A549 (cell line): ENCODE data around the gene HSD17B3. TPM values are rescaled to one million over a fixed set of nuclear protein-coding genes. Genes with fewer than 3 reads are reported as not detected.
A peak's percentile ranks its signal among the peaks of the same experiment; 100 is the strongest.
"Not testable (repeated sequence)": the region's sequence is repeated elsewhere in the genome, so short reads cannot be mapped to it uniquely, and the experiment has no call there.

Experiments
- ATAC-seq, 2 experiments: fragments of 200-7000 bp in 1 of 2; fragments of >200 bp in 1 of 2; cut with Nextera tagmentation in 1 of 2; cut with Tn5 transposase in 1 of 2; 3 replicates each; pipeline versions ENCODE4 v1.8.0 to v1.9.1; 2018 to 2020; ENCODE audit warnings: mild to moderate bottlenecking in 1 of 2, moderate library complexity in 1 of 2
- CTCF ChIA-PET: fragments of 300-600 bp; sonication (Branson Sonifier 250); formaldehyde crosslinking; extraction: SDS; loops from one replicate; lab custom pipeline; 2021; ENCODE audit warnings: antibody characterized with exemption, inconsistent platforms; lab: Yijun Ruan, JAX
- POLR2A ChIA-PET: fragments of 350-600 bp; formaldehyde crosslinking; extraction: SDS; loops from one replicate; lab custom pipeline; 2021; ENCODE audit warnings: antibody characterized with exemption, inconsistent platforms; lab: Yijun Ruan, JAX
- DNase-seq, 2 experiments: peaks; one replicate each; pipeline versions ENCODE4 v3.0.0 to v3.0.0-alpha.2; 2011 to 2016; ENCODE audit warnings: low read depth in 1 of 2, low spot score in 1 of 2
- FAIRE-seq: peaks from 2 replicates; lab custom pipeline; 2011; peaks lifted over from hg19 to GRCh38; lab: Jason Lieb, UNC
- H3K27ac ChIP-seq, 2 experiments: fragments of >200 bp; sonication (Bioruptor Twin); formaldehyde crosslinking; 3 replicates each; pipeline ENCODE4 v1.5.1; 2016 to 2017
- H3K4me1 ChIP-seq: fragments of >200 bp; sonication (Bioruptor Twin); formaldehyde crosslinking; 3 replicates; pipeline ENCODE4 v1.6.1; 2016
- H3K4me2 ChIP-seq: fragments of >200 bp; sonication (Bioruptor Twin); formaldehyde crosslinking; 3 replicates; pipeline ENCODE4 v1.6.1; 2016
- H3K4me3 ChIP-seq: fragments of >200 bp; sonication (Bioruptor Twin); formaldehyde crosslinking; 3 replicates; pipeline ENCODE4 v1.5.1; 2016
- H3K9me3 ChIP-seq: fragments of >200 bp; sonication (Bioruptor Twin); formaldehyde crosslinking; 3 replicates; pipeline ENCODE4 v1.6.1; 2016
- CBX2 ChIP-seq: fragments of 200-600 bp; sonication (generic); IDR thresholded peaks from 2 replicates; pipeline ENCODE4 v1.6.1; 2016; ENCODE audit warnings: low read depth, mild to moderate bottlenecking, borderline replicate concordance
- CHD2 ChIP-seq: fragments of 150-350 bp; IDR thresholded peaks from 2 replicates; pipeline ENCODE4 v1.6.1; 2014; ENCODE audit warnings: low read length; ENCODE audit not compliant: partially characterized antibody
- CTCF ChIP-seq: fragments of >200 bp; sonication (Bioruptor Twin); formaldehyde crosslinking; IDR thresholded peaks from 3 replicates; pipeline ENCODE4 v1.5.1; 2016
- EHMT2 ChIP-seq: fragments of 200-600 bp; sonication (generic); IDR thresholded peaks from 2 replicates; pipeline ENCODE4 v1.6.1; 2016; ENCODE audit warnings: antibody characterized with exemption, low read depth, mild to moderate bottlenecking, moderate library complexity
- FOSB ChIP-seq: fragments of 250-450 bp; sonication (Bioruptor Pico); IDR thresholded peaks from 2 replicates; pipeline ENCODE4 v1.5.0; 2020; ENCODE audit warnings: mild to moderate bottlenecking, moderate library complexity
- FOXS1 ChIP-seq: fragments of 250-450 bp; sonication (Bioruptor Pico); IDR thresholded peaks from 2 replicates; pipeline ENCODE4 v1.5.0; 2020; ENCODE audit warnings: mild to moderate bottlenecking, moderate library complexity
- HMGXB4 ChIP-seq: fragments of 250-450 bp; sonication (Bioruptor Pico); IDR thresholded peaks from 2 replicates; pipeline ENCODE4 v1.5.0; 2021; ENCODE audit warnings: mild to moderate bottlenecking, moderate library complexity, borderline replicate concordance
- JUN ChIP-seq, 2 experiments: fragments of >200 bp; sonication (Bioruptor Twin); formaldehyde crosslinking; IDR thresholded peaks; 2 replicates in 1 of 2; 3 replicates in 1 of 2; pipeline ENCODE4 v1.6.1; 2016 to 2017
- KDM1A ChIP-seq: fragments of 200-600 bp; sonication (generic); IDR thresholded peaks from 2 replicates; pipeline ENCODE4 v1.6.1; 2016; ENCODE audit warnings: low read depth, mild to moderate bottlenecking
- MYC ChIP-seq: IDR thresholded peaks from 2 replicates; pipeline ENCODE4 v1.6.1; 2012; ENCODE audit warnings: mild to moderate bottlenecking, inconsistent platforms, low read length, improper control_type of control experiment, borderline replicate concordance
- NFE2L2 ChIP-seq: fragments of 150-350 bp; conservative IDR thresholded peaks from 2 replicates; pipeline ENCODE4 v1.6.1; 2014; ENCODE audit warnings: low read length
- NR3C1 ChIP-seq: fragments of >200 bp; sonication (Bioruptor Twin); formaldehyde crosslinking; IDR thresholded peaks from 3 replicates; pipeline ENCODE4 v1.6.1; 2017
- RAD21 ChIP-seq, 2 experiments: fragments of >200 bp in 1 of 2; sonication (Bioruptor Twin) in 1 of 2; formaldehyde crosslinking in 1 of 2; IDR thresholded peaks in 1 of 2; conservative IDR thresholded peaks in 1 of 2; 2 replicates in 1 of 2; 3 replicates in 1 of 2; pipeline ENCODE4 v1.6.1; 2012 to 2018; ENCODE audit warnings: inconsistent platforms in 1 of 2
- SMC3 ChIP-seq: fragments of >200 bp; sonication (Bioruptor Twin); formaldehyde crosslinking; IDR thresholded peaks from 3 replicates; pipeline ENCODE4 v1.6.1; 2018; ENCODE audit warnings: inconsistent platforms
- SREBF2 ChIP-seq: fragments of 450-650 bp; IDR thresholded peaks from 2 replicates; pipeline ENCODE4 v1.6.1; 2014; ENCODE audit warnings: mild to moderate bottlenecking, moderate library complexity
- TFCP2L1 ChIP-seq: fragments of 250-450 bp; sonication (Bioruptor Pico); IDR thresholded peaks from 2 replicates; pipeline ENCODE4 v1.5.0; 2021; ENCODE audit warnings: mild to moderate bottlenecking
- ZC3H11A ChIP-seq: fragments of 450-650 bp; IDR thresholded peaks from 2 replicates; pipeline ENCODE4 v1.6.1; 2014; ENCODE audit warnings: antibody characterized with exemption, mild to moderate bottlenecking
- WGBS: methylation state at CpG from one replicate; pipeline ENCODE4 v1.1.6; 2017; ENCODE audit errors: missing lambda C conversion rate; 5-methylcytosine and 5-hydroxymethylcytosine counted together
- polyA plus RNA-seq, 4 experiments: library from polyadenylated mRNA; depleted of rRNA in 3 of 4; stranded (reverse); fragments of >200 nt; fragmentation: RNase III in 1 of 4; extraction: RNeasy Plus Mini Kit Qiagen cat#74134 plus additional on column Dnase treatment in 1 of 4; gene quantifications; 2 replicates in 3 of 4; 3 replicates in 1 of 4; pipeline ENCODE4 v1.2.3, GENCODE V29; 2011 to 2017

Gene HSD17B3
- polyA plus RNA-seq, 2 of the 4 experiments (the other 2 are of a cell fraction) = 0.22 to 0.25 TPM

- H3K4me3 ChIP-seq = no peak overlapping the region
- WGBS = 45% methylated on average over 9 of the region's 9 CpGs
- no peak overlapping the region for H3K27ac ChIP-seq
- FAIRE-seq (no peak), DNase-seq (peak; percentile 60 to 69), ATAC-seq (peak; percentile 50 to 89; a peak in 4 of 6 replicates)
- TF ChIP-seq MYC = no peak
- peak; percentile 79 for TF ChIP-seq SMC3
- TF ChIP-seq RAD21 (conservative IDR thresholded peaks at IDR 0.05 in 1 of 2, IDR thresholded peaks at IDR 0.05 in 1 of 2) = peak; percentile 83 to 84
- TF ChIP-seq CTCF = peak; percentile 87
- peaks cover 15% of the 10 kb centered on the region for H3K9me3 ChIP-seq
- no peaks in the 10 kb centered on the region; the same call in 2 of the 3 replicates for H3K4me1 ChIP-seq
- POLR2A ChIA-PET = no interaction called here
- H3K4me2 ChIP-seq = no peak overlapping the region
- CTCF ChIA-PET = interaction anchor here (0.6 to 3.7 kb wide), 42 partner anchors 9 to 1690 kb away, joined by 3 to 42 read pairs (median 4); partner anchors contain the start of gene SLC35D2
These were observed 15.5 kb upstream of the HSD17B3 start for GRCh38 chr9:96317335-96317980.

- no peak for ATAC-seq
- no peak overlapping the region for H3K4me3 ChIP-seq
- WGBS = 92% methylated on average over 7 of the region's 7 CpGs
- ChIA-PET POLR2A (no interaction called here), CTCF (interaction anchor here (0.8 to 3.6 kb wide), 5 partner anchors 8 to 92 kb away, joined by 3 to 16 read pairs (median 6); no protein-coding TSS in a partner anchor)
- no peak for DNase-seq
- peaks cover 17% of the 10 kb centered on the region for H3K9me3 ChIP-seq
- no peak overlapping the region for H3K27ac ChIP-seq
- TF ChIP-seq FOSB (CRISPR knock-in tag) (no peak), CBX2 (no peak), CHD2 (no peak), HMGXB4 (no peak), NR3C1 (no peak), NFE2L2 (no peak), FOXS1 (no peak), JUN (IDR thresholded peaks at IDR 0.05) (no peak), SREBF2 (no peak), KDM1A (no peak), TFCP2L1 (CRISPR knock-in tag) (no peak)
- H3K4me2 ChIP-seq = no peak overlapping the region
- H3K4me1 ChIP-seq = no peaks in the 10 kb centered on the region
- FAIRE-seq = no peak
These were observed 7.9 kb upstream of the HSD17B3 start for GRCh38 chr9:96309850-96310249.

- WGBS = 89% methylated on average over 6 of the region's 6 CpGs
- ATAC-seq, H3K4me1 ChIP-seq, DNase-seq, FAIRE-seq, POLR2A ChIA-PET, H3K4me2 ChIP-seq, H3K4me3 ChIP-seq, H3K9me3 ChIP-seq, H3K27ac ChIP-seq: not testable (repeated sequence)
- CTCF ChIA-PET = interaction anchor here (3.6 kb wide), 1 partner anchor 10 kb away, joined by 16 read pairs; no protein-coding TSS in a partner anchor
These were observed 5.0 kb upstream of the HSD17B3 start for GRCh38 chr9:96306958-96307357.

GRCh38 chr9:96305171-96305570, 3.2 kb upstream of the HSD17B3 start:
- ChIA-PET POLR2A (no interaction called here), CTCF (interaction anchor here (0.7 to 1.9 kb wide), 3 partner anchors 12 to 517 kb away, joined by 3 to 7 read pairs (median 4); no protein-coding TSS in a partner anchor)
- FAIRE-seq (no peak), ATAC-seq (no peak), DNase-seq (no peak)
- 58% methylated on average over 4 of the region's 4 CpGs for WGBS
- H3K9me3 ChIP-seq = no peaks in the 10 kb centered on the region
- no peak overlapping the region for H3K27ac ChIP-seq
- no peak overlapping the region for H3K4me3 ChIP-seq
- H3K4me1 ChIP-seq = no peaks in the 10 kb centered on the region
- TF ChIP-seq ZC3H11A (no peak), JUN (IDR thresholded peaks at IDR 0.05) (no peak), EHMT2 (no peak)
- no peak overlapping the region for H3K4me2 ChIP-seq
